Endothelial cell of umbilical vein (primary cell): ENCODE data around the gene PPP1R10. TPM values are rescaled to one million over a fixed set of nuclear protein-coding genes. Genes with fewer than 3 reads are reported as not detected.

ENCODE experiments used
- BruUV-seq: library from RNA; stranded (reverse); fragments of 400-500 nt; replicated peaks from 2 replicates; lab custom pipeline; 2021; lab: Mats Ljungman, UMichigan
- CTCF ChIA-PET: fragments of 300-600, 350-600 bp; sonication (Branson Sonifier 250); formaldehyde crosslinking; loops from one replicate; lab custom pipeline; 2021; ENCODE audit warnings: antibody characterized with exemption, inconsistent platforms; lab: Charles Lee
- POLR2A ChIA-PET: fragments of 300-600, 350-600 bp; sonication (Branson Sonifier 250); formaldehyde crosslinking; loops from one replicate; lab custom pipeline; 2021; ENCODE audit warnings: antibody characterized with exemption, inconsistent platforms; lab: Charles Lee
- DNase-seq: peaks from one replicate; pipeline ENCODE4 v3.0.0-alpha.2; 2011; ENCODE audit warnings: low read depth, low spot score
- FAIRE-seq: peaks from 2 replicates; lab custom pipeline; 2011; peaks lifted over from hg19 to GRCh38; lab: Jason Lieb, UNC
- H2AFZ ChIP-seq: 2 replicates; pipeline ENCODE4 v1.6.0; 2012; ENCODE audit warnings: low read depth, low read length, control low read depth, inconsistent platforms
- H3K27ac ChIP-seq: 2 replicates; pipeline ENCODE4 v1.5.1; 2011; ENCODE audit warnings: low read depth, mild to moderate bottlenecking, control low read depth, low read length, moderate library complexity; ENCODE audit not compliant: insufficient read depth
- H3K27me3 ChIP-seq, 2 experiments: 2 replicates each; pipeline versions ENCODE4 v1.6.0 to v1.6.1; 2011; ENCODE audit warnings: low read length in 2 of 2, mixed read lengths in 1 of 2; ENCODE audit not compliant: control insufficient read depth in 2 of 2, insufficient read depth in 2 of 2
- H3K36me3 ChIP-seq, 2 experiments: 2 replicates in 1 of 2; 3 replicates in 1 of 2; pipeline ENCODE4 v1.5.1; 2011; ENCODE audit warnings: low read length in 2 of 2, mild to moderate bottlenecking in 1 of 2, moderate library complexity in 1 of 2; ENCODE audit not compliant: control insufficient read depth in 2 of 2, insufficient read depth in 2 of 2; ENCODE audit errors: extremely low read depth in 1 of 2
- H3K4me1 ChIP-seq: 3 replicates; pipeline ENCODE4 v1.5.1; 2011; ENCODE audit warnings: mild to moderate bottlenecking, low read length; ENCODE audit not compliant: control insufficient read depth, insufficient read depth; ENCODE audit errors: extremely low read depth
- H3K4me2 ChIP-seq: 2 replicates; pipeline ENCODE4 v1.6.1; 2011; ENCODE audit warnings: low read length, control low read depth, mixed read lengths; ENCODE audit not compliant: insufficient read depth
- H3K4me3 ChIP-seq, 3 experiments: fragments of 200-600 bp in 1 of 3; sonication (generic), shearing (Covaris generic) in 1 of 3; replicated peaks in 1 of 3; 2 replicates each; pipeline ENCODE4 v1.5.1; 2011 to 2016; ENCODE audit warnings: control low read depth in 3 of 3, low read length in 3 of 3, mild to moderate bottlenecking in 2 of 3, inconsistent platforms in 1 of 3, low read depth in 1 of 3, moderate library complexity in 1 of 3; ENCODE audit not compliant: insufficient read depth in 1 of 3
- H3K79me2 ChIP-seq: 2 replicates; pipeline ENCODE4 v1.6.0; 2012; ENCODE audit warnings: low read length, inconsistent platforms; ENCODE audit not compliant: control insufficient read depth, insufficient read depth
- H3K9ac ChIP-seq: replicated peaks from 2 replicates; pipeline ENCODE3; 2011; ENCODE audit warnings: low read length, control low read depth; ENCODE audit not compliant: insufficient read depth; ENCODE audit errors: extremely low read depth
- H3K9me1 ChIP-seq: replicated peaks from 3 replicates; pipeline ENCODE4 v1.6.0; 2011; ENCODE audit warnings: mild to moderate bottlenecking, low read length; ENCODE audit not compliant: control insufficient read depth, insufficient read depth; ENCODE audit errors: extremely low read depth
- H3K9me3 ChIP-seq: replicated peaks from 2 replicates; pipeline ENCODE4 v1.5.1; 2012; ENCODE audit warnings: low read length, inconsistent platforms; ENCODE audit not compliant: control insufficient read depth, insufficient read depth
- H4K20me1 ChIP-seq: replicated peaks from 2 replicates; pipeline ENCODE3; 2011; ENCODE audit warnings: mild to moderate bottlenecking, low read length; ENCODE audit not compliant: control insufficient read depth, insufficient read depth; ENCODE audit errors: extremely low read depth
- CTCF ChIP-seq, 2 donors: IDR thresholded peaks; 1 replicate in 1 of 2; 2 replicates in 1 of 2; pipeline ENCODE4 v1.5.1; 2011; ENCODE audit warnings: low read length in 2 of 2, mild to moderate bottlenecking in 2 of 2, moderate library complexity in 2 of 2, control low read depth in 1 of 2, inconsistent platforms in 1 of 2, low read depth in 1 of 2; ENCODE audit not compliant: insufficient read depth in 1 of 2; ENCODE audit errors: extremely low read depth in 1 of 2
- EZH2 ChIP-seq: IDR thresholded peaks from 2 replicates; pipeline ENCODE4 v1.6.1; 2012; ENCODE audit warnings: borderline replicate concordance, low read depth, mild to moderate bottlenecking, moderate library complexity, low read length, inconsistent platforms; ENCODE audit not compliant: severe bottlenecking
- FOS ChIP-seq: IDR thresholded peaks from 2 replicates; pipeline ENCODE4 v1.6.1; 2011; ENCODE audit warnings: mild to moderate bottlenecking, low read length, moderate library complexity, borderline replicate concordance; ENCODE audit not compliant: insufficient read depth
- GATA2 ChIP-seq: IDR thresholded peaks from 2 replicates; pipeline ENCODE4 v1.7.0; 2011; ENCODE audit warnings: low read depth, mild to moderate bottlenecking, moderate library complexity, mixed read lengths, low read length; ENCODE audit not compliant: insufficient read length, insufficient read depth
- JUN ChIP-seq: IDR thresholded peaks from 2 replicates; pipeline ENCODE4 v1.6.1; 2011; ENCODE audit warnings: borderline replicate concordance, low read depth; ENCODE audit not compliant: insufficient read length, insufficient read depth
- MYC ChIP-seq: IDR thresholded peaks from one replicate; pipeline ENCODE4 v1.6.1; 2011; ENCODE audit warnings: mild to moderate bottlenecking, low read depth, low read length
- POLR2A ChIP-seq: IDR thresholded peaks from 2 replicates; pipeline ENCODE4 v1.6.1; 2012; ENCODE audit warnings: low read depth, mild to moderate bottlenecking, control low read depth, low read length
- POLR2AphosphoS5 ChIP-seq: IDR thresholded peaks from 2 replicates; pipeline ENCODE4 v1.6.1; 2012; ENCODE audit warnings: low read depth, mild to moderate bottlenecking, control low read depth, low read length, moderate library complexity; ENCODE audit not compliant: insufficient read depth
- dilution Hi-C: fragments of 300-500 bp; cut with MboI; formaldehyde crosslinking; loops from one replicate; pipeline ENCODE4 v1.15.0; 2019; ENCODE audit warnings: low sequenced_read_pairs; ENCODE audit not compliant: extremely low pct_ligation_motif_present
- intact Hi-C: fragments of 100-400 bp; cut with micrococcal nuclease; formaldehyde crosslinking; loops from one replicate; pipeline ENCODE4 v1.10.0; 2022
- polyA plus RNA-seq, 4 experiments: library from polyadenylated mRNA; depleted of rRNA in 3 of 4; stranded (reverse) in 3 of 4; unstranded in 1 of 4; fragments of >200 nt; gene quantifications; 2 replicates each; pipeline versions ENCODE4 v1.2.1 to v1.2.3, GENCODE V29; 2011 to 2012; ENCODE audit warnings: missing spikeins in 1 of 4
- total RNA-seq: library from RNA; stranded (reverse); gene quantifications from 2 replicates; pipeline ENCODE4 v1.2.3, GENCODE V29; 2021
- TF ChIP-seq, protein P1 (sequence below): IDR thresholded peaks from 2 replicates; pipeline ENCODE4 v1.6.1; 2011; ENCODE audit not compliant: insufficient read depth, insufficient read length

PPP1R10 gene
- total and polyA plus RNA-seq, 2 donors (not counting 3 experiments of a cell fraction or from before 2014, with no cell fraction given) = 19.2 to 88.3 TPM

- H4K20me1 ChIP-seq = no peaks in the 10 kb centered on the region
- no peak overlapping the region for H2AFZ ChIP-seq
- dilution Hi-C loops (no loop called here), intact Hi-C loops (no loop called here)
- no peaks in the 10 kb centered on the region for H3K9me1 ChIP-seq
- no peak overlapping the region for H3K27ac ChIP-seq
- CTCF ChIA-PET = interaction anchor here (1.6 kb wide), 1 partner anchor 90 kb away, joined by 8 read pairs; no protein-coding TSS in a partner anchor
- TF ChIP-seq CTCF (IDR thresholded peaks at IDR 0.05; ENCODE audit: extremely low read depth in 1 of 2, insufficient read depth in 1 of 2, low read depth in 1 of 2, low read length in 2 of 2) (no peak), GATA2 (no peak), POLR2A (no peak), EZH2 (no peak), FOS (no peak), POLR2AphosphoS5 (no peak), JUN (no peak), MYC (no peak)
- TF ChIP-seq, protein P1, sequence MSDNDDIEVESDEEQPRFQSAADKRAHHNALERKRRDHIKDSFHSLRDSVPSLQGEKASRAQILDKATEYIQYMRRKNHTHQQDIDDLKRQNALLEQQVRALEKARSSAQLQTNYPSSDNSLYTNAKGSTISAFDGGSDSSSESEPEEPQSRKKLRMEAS = no peak
- H3K4me1 ChIP-seq = no peaks in the 10 kb centered on the region
- DNase-seq = no peak
- no peak overlapping the region for H3K4me3 ChIP-seq
- H3K27me3 ChIP-seq = no peaks in the 10 kb centered on the region
- FAIRE-seq = no peak
- POLR2A ChIA-PET = no interaction called here
- no peak overlapping the region for H3K4me2 ChIP-seq
- BruUV-seq = no TSS peak
- peaks cover 2% of the 10 kb centered on the region for H3K79me2 ChIP-seq
- no peaks in the 10 kb centered on the region for H3K9me3 ChIP-seq
- no peak overlapping the region for H3K9ac ChIP-seq
- H3K36me3 ChIP-seq = peaks cover 2 to 15% of the 10 kb centered on the region in 2 experiments
Observed at GRCh38 chr6:30641048-30641447, 24.0 kb upstream of the PPP1R10 start.
